ENCODE data around the gene RANGAP1. TPM values are rescaled to one million over a fixed set of nuclear protein-coding genes. Genes with fewer than 3 reads are reported as not detected.

The RANGAP1 gene
- total and polyA plus RNA-seq, 12 donors: 23.2 to 90.3 (median 31.4) TPM

GRCh38 chr22:41311487-41311886 lies 25.5 kb upstream of the RANGAP1 start:
- H3K9me3 ChIP-seq: no peaks in the 10 kb centered on the region
- intact Hi-C loops (cut with DNase I): no loop called here
- TF ChIP-seq, protein P1, sequence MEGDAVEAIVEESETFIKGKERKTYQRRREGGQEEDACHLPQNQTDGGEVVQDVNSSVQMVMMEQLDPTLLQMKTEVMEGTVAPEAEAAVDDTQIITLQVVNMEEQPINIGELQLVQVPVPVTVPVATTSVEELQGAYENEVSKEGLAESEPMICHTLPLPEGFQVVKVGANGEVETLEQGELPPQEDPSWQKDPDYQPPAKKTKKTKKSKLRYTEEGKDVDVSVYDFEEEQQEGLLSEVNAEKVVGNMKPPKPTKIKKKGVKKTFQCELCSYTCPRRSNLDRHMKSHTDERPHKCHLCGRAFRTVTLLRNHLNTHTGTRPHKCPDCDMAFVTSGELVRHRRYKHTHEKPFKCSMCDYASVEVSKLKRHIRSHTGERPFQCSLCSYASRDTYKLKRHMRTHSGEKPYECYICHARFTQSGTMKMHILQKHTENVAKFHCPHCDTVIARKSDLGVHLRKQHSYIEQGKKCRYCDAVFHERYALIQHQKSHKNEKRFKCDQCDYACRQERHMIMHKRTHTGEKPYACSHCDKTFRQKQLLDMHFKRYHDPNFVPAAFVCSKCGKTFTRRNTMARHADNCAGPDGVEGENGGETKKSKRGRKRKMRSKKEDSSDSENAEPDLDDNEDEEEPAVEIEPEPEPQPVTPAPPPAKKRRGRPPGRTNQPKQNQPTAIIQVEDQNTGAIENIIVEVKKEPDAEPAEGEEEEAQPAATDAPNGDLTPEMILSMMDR (IDR thresholded peaks at IDR 0.05): no peak
- H3K27ac ChIP-seq: no peak overlapping the region
- DNase-seq (no peak), ATAC-seq (no peak)
- H3K4me1 ChIP-seq: peaks cover 0 to 24% (median 15%) of the 10 kb centered on the region in 9 donors
- no peak overlapping the region for H3K4me3 ChIP-seq
- no peaks in the 10 kb centered on the region for H3K27me3 ChIP-seq
- WGBS, 2 donors: 86% methylated on average over 5 of the region's 5 CpGs
- H3K36me3 ChIP-seq: peaks cover 0 to 35% (median 0%) of the 10 kb centered on the region in 9 donors

- DNase-seq (no peak), ATAC-seq (no peak)
- WGBS, 2 donors: 84 to 86% methylated on average over 1 of the region's 1 CpG
- H3K4me3 ChIP-seq: no peak overlapping the region
- no peak overlapping the region for H3K27ac ChIP-seq
- intact Hi-C loops (cut with DNase I): no loop called here
- peaks cover 0 to 27% (median 16%) of the 10 kb centered on the region in 9 donors for H3K4me1 ChIP-seq
- H3K27me3 ChIP-seq: no peaks in the 10 kb centered on the region
- TF ChIP-seq, protein P1 (IDR thresholded peaks at IDR 0.05): no peak
- H3K9me3 ChIP-seq: no peaks in the 10 kb centered on the region
- H3K36me3 ChIP-seq: peaks cover 0 to 26% (median 0%) of the 10 kb centered on the region in 9 donors
Observed at GRCh38 chr22:41310336-41310735, 24.3 kb upstream of the RANGAP1 start.

- TF ChIP-seq, protein P1 (IDR thresholded peaks at IDR 0.05): no peak
- intact Hi-C loops (cut with DNase I): loop anchor here in 4 of 10 donors (10.0 kb wide), 4 partner anchors 46 to 384 kb away; partner anchors contain the start of genes CHADL (in 1 of the 4) and POLR3H (in 1 of the 4)
- Histone ChIP-seq H3K27ac (peak overlapping the region in 4 of 10 donors; percentile 0 to 48 (median 22)), H3K4me3 (no peak overlapping the region), H3K4me1 (peaks cover 0 to 29% (median 16%) of the 10 kb centered on the region in 9 donors), H3K27me3 (no peaks in the 10 kb centered on the region), H3K36me3 (peaks cover 0 to 29% (median 0%) of the 10 kb centered on the region in 9 donors), H3K9me3 (no peaks in the 10 kb centered on the region)
- ATAC-seq: peak in 5 of 8 donors; percentile 12 to 40 (median 16)
- DNase-seq: no peak
- 62 to 65% methylated on average over 7 of the region's 7 CpGs for WGBS, 2 donors
Observed at GRCh38 chr22:41308544-41308947, 22.6 kb upstream of the RANGAP1 start.

DNA sequence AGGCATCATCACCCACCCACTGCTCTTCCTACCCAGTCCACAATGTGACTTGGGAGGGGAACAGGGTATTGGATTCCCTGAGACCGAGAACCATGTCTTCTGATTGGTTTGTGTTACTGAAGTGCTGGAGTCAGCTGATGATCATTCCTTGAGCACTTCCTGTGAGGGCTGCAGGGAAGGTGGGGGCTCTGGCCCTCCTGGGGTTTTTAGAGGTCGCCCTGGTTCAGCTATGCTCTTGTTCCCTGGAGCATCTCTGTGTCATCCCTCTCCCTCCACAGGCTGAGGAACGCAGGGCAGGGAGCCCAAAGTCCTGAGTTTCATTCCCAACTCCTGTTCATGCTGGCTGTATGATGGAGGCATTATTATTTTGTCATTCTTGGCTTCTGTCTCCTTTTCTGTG lies 22.1 kb upstream of the RANGAP1 start:
- no peak overlapping the region for H3K4me3 ChIP-seq
- no peaks in the 10 kb centered on the region for H3K27me3 ChIP-seq
- 45 to 48% methylated on average over 3 of the region's 3 CpGs for WGBS, 2 donors
- TF ChIP-seq, protein P1 (IDR thresholded peaks at IDR 0.05): no peak
- ATAC-seq: peak in 7 of 8 donors; percentile 36 to 77 (median 53)
- peaks cover 0 to 29% (median 0%) of the 10 kb centered on the region in 9 donors for H3K36me3 ChIP-seq
- H3K4me1 ChIP-seq: peaks cover 0 to 33% (median 18%) of the 10 kb centered on the region in 9 donors
- intact Hi-C loops (cut with DNase I): loop anchor here in 4 of 10 donors (10.0 kb wide), 4 partner anchors 47 to 383 kb away; partner anchors contain the start of genes CHADL (in 1 of the 4) and POLR3H (in 1 of the 4)
- no peaks in the 10 kb centered on the region for H3K9me3 ChIP-seq
- DNase-seq: no peak
- peak overlapping the region in 5 of 10 donors; percentile 0 to 48 (median 29) for H3K27ac ChIP-seq

Measured in heart right ventricle (tissue), 16 donors.